Activated CD8-positive, alpha-beta T cell treated with anti-CD3 and anti-CD28 coated beads, Interleukin-2, amount 10 ng/mL, durations not matched to agents 7 days and 5 days (primary cell): ENCODE measurements around the gene PUS1. TPM values are rescaled to one million over a fixed set of nuclear protein-coding genes. Genes with fewer than 3 reads are reported as not detected.

Experiments
- ATAC-seq: fragments of 150-1000 bp; cut with Tn5 transposase; one replicate; pipeline ENCODE4 v1.10.0; 2021; ENCODE audit warnings: moderate library complexity
- CTCF ChIA-PET: fragments of 350-600 bp; sonication (Branson Sonifier 250); formaldehyde crosslinking; loops from one replicate; lab custom pipeline; 2021; ENCODE audit warnings: antibody characterized with exemption; lab: Charles Lee
- POLR2A ChIA-PET: fragments of 350-600 bp; sonication (Branson Sonifier 250); formaldehyde crosslinking; loops from one replicate; lab custom pipeline; 2021; ENCODE audit warnings: antibody characterized with exemption; lab: Charles Lee
- DNase-seq: peaks from one replicate; pipeline ENCODE4 v3.0.0-alpha.2; 2020
- H3K27ac Mint-ChIP-seq: one replicate; pipeline ENCODE4 v1.8.0; 2021; ENCODE audit warnings: mild to moderate bottlenecking, mixed read lengths
- H3K27me3 Mint-ChIP-seq: one replicate; pipeline ENCODE4 v1.8.0; 2021; ENCODE audit warnings: low read depth, mixed read lengths
- H3K36me3 Mint-ChIP-seq: one replicate; pipeline ENCODE4 v1.8.0; 2021; ENCODE audit warnings: low read depth, mixed read lengths
- H3K4me1 Mint-ChIP-seq: one replicate; pipeline ENCODE4 v1.8.0; 2021; ENCODE audit warnings: low read depth, mixed read lengths
- H3K4me3 Mint-ChIP-seq: one replicate; pipeline ENCODE4 v1.8.0; 2021; ENCODE audit warnings: mild to moderate bottlenecking, mixed read lengths
- H3K9me3 Mint-ChIP-seq: one replicate; pipeline ENCODE4 v1.8.0; 2022; ENCODE audit warnings: mixed read lengths; ENCODE audit not compliant: insufficient read depth
- total RNA-seq, 2 experiments: library from RNA; stranded (reverse); gene quantifications; one replicate each; pipeline ENCODE4 v1.2.3, GENCODE V29; 2021

PUS1 gene
- total RNA-seq, 2 experiments from 2014 or later: 57.3 to 64.7 TPM

DNA sequence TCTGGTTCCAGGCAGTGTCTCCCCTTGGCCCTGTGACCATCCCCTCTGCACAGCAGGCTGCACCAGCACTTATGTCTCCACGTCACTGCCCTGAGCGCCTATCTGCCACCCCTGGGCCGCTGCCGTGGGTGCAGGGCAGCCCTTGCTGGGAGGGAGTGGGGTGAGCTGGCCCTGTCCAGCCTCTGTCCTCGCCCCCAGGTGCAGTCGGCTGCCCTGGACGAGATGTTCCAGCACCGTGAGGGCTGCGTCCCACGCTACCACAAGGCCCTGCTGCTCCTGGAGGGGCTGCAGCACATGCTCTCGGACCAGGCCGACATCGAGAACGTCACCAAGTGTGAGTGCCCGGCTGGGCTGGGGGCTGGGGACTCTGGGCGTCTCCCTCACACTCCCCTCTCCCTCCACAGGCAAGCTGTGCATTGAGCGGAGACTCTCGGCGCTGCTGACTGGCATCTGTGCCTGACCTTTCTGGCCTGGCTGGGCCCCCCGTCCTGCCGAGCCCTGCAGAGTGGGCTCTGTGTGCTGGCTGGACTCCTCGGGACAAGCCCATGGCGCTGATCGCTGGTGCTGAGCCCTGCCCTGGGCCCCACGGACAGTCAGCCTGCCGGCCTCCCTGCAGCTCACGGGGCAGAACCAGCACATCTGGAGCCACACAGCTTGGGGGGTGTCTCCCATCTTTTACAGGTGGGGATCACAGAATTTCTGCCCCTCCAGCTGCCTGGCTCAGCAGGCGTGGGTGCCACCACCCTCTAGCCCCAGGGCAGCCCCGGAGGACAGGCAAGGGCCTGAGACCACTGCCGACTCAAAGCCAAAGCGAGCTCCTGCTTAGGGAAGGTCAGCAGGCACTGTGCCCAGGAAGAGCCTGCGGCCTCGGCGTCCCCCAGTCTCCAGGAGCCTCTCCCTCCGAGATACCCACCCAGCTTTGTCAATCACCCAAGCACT, 7.9 kb upstream of the PUS1 start:
- CTCF ChIA-PET: no interaction called here
- POLR2A ChIA-PET: no interaction called here
- peaks cover 8% of the 10 kb centered on the region for H3K4me1 Mint-ChIP-seq
- no peaks in the 10 kb centered on the region for H3K36me3 Mint-ChIP-seq
- no peaks in the 10 kb centered on the region for H3K9me3 Mint-ChIP-seq
- H3K27me3 Mint-ChIP-seq: no peaks in the 10 kb centered on the region
- H3K4me3 Mint-ChIP-seq: no peak overlapping the region
- ATAC-seq (no peak), DNase-seq (no peak)
- H3K27ac Mint-ChIP-seq: no peak overlapping the region

DNA sequence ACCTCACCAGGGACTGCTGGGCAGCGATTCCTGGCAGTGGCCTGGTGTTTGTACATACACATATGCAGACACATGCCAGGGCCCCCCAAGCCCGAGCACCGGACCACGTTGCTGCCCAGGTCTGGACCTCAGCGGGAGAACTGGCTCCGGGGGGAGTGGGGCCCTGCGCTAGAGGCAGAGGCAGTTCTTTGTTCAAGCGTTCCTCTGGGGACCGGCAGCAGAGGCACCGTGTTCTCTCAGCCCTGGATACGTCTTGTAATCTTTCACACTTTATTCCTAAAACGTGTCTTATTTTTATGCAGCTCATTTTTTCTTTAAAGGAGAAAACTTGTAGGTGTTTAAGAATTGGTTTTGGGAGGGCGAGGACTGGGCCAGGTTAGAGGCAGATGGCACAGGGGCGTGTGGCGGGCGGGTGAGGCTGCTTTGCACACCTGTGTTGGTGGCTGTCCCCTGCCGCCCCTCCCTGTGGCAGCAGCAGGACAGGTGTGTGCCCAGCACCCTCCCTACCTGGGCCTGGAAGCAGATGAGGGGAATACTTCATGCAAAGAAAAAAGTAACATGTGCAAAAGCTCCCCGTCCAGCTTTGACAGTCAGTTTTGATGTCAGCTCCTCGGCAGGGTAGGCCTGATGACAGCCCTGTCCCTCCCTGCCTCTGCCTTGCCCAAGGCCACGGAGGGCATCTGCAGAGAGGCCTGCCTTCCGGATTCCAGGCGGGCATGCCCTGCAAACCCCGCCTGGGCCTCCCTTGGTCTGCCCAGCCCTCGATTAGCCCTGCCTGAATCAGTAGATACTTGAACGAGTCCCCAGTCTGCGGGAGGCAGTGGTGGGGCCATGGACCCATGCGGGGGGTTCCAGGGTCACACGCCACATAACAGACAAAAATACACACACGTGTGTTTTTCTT, 7.0 kb upstream of the PUS1 start:
- Mint-ChIP-seq H3K4me1 (peaks cover 8% of the 10 kb centered on the region), H3K27ac (no peak overlapping the region), H3K36me3 (no peaks in the 10 kb centered on the region), H3K4me3 (no peak overlapping the region), H3K27me3 (no peaks in the 10 kb centered on the region), H3K9me3 (no peaks in the 10 kb centered on the region)
- ATAC-seq (no peak), DNase-seq (no peak)
- ChIA-PET CTCF (no interaction called here), POLR2A (no interaction called here)

DNA sequence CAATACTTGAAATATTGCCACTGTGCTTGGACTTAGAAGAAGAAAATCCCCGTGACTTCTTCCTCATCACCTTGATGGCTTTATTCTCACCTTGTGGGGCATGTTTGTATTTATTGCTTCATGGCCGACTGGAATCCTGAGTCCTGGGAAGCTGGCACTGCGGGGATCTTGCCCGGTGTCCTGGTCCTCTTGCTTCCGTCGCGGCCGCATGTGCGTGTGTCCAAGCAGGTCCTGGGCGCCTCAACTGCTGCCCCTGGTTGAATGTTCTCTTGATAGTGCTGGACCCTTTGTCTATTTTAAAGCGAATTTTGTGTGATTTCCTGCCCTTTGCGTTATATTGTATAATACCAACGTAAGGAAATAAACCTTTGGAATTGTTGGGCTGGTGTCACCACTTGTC, 6.3 kb upstream of the PUS1 start:
- no peak for ATAC-seq
- Mint-ChIP-seq H3K27ac (no peak overlapping the region), H3K36me3 (no peaks in the 10 kb centered on the region), H3K9me3 (no peaks in the 10 kb centered on the region), H3K4me1 (peaks cover 10% of the 10 kb centered on the region), H3K4me3 (no peak overlapping the region), H3K27me3 (no peaks in the 10 kb centered on the region)
- POLR2A ChIA-PET: no interaction called here
- CTCF ChIA-PET: no interaction called here
- DNase-seq: no peak

DNA sequence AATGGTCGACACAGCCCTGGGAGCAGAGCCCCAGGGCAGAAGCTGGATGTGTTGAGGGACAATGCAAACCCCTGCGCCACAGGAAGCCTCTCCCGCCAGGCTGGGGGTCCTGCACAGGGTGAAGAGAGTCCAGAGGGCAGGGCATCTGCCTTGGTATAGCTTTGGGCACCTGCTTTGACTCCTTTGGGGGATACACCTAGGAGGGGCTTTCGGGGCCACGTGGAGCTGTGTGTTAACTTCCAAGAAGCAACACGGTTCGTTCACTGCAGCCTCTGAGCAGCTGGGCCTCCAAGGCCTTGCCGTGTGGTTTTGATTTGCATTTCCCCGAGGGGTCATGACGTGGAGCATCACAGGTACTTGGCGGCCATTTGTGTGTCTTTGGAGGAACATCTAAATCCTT, 5.8 kb upstream of the PUS1 start:
- Mint-ChIP-seq H3K9me3 (no peaks in the 10 kb centered on the region), H3K36me3 (no peaks in the 10 kb centered on the region), H3K4me3 (no peak overlapping the region), H3K27me3 (no peaks in the 10 kb centered on the region), H3K4me1 (peaks cover 14% of the 10 kb centered on the region), H3K27ac (no peak overlapping the region)
- CTCF ChIA-PET: no interaction called here
- no peak for ATAC-seq
- no peak for DNase-seq
- POLR2A ChIA-PET: no interaction called here

DNA sequence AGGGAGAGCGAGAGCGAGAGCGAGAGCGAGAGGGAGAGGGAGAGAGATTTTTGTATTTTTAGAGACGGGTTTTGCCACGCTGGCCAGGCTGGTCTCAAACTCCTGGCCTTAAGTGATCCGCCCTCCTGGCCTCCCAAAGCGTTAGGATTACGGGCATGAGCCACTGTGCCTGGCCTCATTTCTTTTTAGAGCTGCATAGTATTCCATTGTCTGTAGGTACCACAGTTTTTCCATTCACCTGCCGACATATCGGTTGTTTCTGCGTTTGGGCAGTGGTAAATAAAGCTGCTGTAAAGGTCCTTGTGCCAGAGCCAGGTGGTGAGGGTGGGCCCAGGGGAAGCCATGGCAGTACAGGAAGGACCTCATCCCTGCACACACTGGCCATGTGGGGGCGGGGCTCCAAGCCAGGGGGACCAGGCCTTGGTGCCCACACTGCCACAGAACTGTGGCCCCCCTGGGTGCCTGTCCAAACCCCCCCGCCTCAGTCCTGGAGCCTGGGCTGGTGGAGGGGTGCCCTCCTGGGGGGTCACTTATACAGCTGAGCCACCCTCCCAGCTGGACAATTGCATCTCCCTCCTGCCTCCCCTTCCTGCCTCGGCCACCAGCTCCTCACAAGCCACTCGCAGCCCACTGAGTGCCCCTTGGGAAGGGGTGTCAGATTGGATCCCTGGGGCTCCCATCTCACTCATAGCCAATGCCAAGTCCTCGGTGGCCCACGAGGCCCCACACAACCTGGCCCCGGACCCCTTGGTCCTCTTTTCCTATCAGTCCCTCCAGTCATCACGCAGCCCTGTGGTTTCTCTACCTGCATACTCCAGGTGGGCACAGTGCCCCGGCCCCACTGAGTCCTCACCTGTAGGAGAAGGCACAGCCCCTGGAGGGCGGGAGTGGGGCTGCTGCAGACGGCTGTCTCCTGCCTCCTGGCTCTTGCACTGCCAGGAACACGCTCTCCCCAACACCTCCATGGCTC, 1.7 kb upstream of the PUS1 start:
- DNase-seq: no peak
- POLR2A ChIA-PET: no interaction called here
- CTCF ChIA-PET: no interaction called here

DNA sequence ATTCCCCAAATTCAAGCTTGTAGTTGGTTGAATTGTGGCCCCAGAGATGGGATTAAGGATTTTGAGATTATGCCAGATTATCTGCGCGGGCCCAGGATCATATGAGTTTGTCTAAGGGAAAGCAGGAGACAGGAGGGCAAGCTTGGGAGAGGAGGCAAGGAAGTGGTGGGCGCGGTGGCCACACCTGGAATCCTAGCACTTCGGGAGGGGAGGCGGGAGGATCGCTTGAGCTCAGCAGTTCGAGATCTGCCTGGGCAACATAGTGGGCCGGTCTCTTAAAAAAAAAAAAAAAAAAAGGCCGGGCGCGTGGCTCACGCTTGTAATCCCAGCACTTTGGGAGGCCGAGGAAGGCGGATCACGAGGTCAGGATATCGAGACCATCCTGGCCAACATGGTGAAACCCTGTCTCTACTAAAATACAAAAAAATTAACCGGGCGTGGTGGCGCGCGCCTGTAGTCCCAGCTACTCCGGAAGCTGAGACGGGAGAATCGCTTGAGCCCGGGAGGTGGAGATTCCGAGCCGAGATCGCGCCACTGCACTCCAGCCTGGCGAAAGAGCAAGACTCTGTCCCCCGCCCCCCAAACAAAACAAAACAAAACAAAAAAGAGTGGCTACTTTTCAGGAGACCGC, 881 bp upstream of the PUS1 start:
- ChIA-PET CTCF (no interaction called here), POLR2A (interaction anchor here (3.0 kb wide), 1 partner anchor 217 kb away, joined by 12 read pairs; the partner anchor contains the start of gene SFSWAP)
- Mint-ChIP-seq H3K4me1 (peaks cover 31% of the 10 kb centered on the region), H3K27me3 (no peaks in the 10 kb centered on the region), H3K36me3 (peaks cover 20% of the 10 kb centered on the region), H3K4me3 (peak overlapping the region; percentile 98), H3K9me3 (no peaks in the 10 kb centered on the region), H3K27ac (peak overlapping the region; percentile 90)
- peak; percentile 17 for ATAC-seq
- no peak for DNase-seq

More for the DNA sequence above, 1.7 kb upstream of the PUS1 start:
- H3K36me3 Mint-ChIP-seq: peaks cover 15% of the 10 kb centered on the region
- no peaks in the 10 kb centered on the region for H3K9me3 Mint-ChIP-seq
- no peak overlapping the region for H3K27ac Mint-ChIP-seq
- peak overlapping the region; percentile 98 for H3K4me3 Mint-ChIP-seq
- peaks cover 28% of the 10 kb centered on the region for H3K4me1 Mint-ChIP-seq
- no peaks in the 10 kb centered on the region for H3K27me3 Mint-ChIP-seq
- ATAC-seq: no peak

DNA sequence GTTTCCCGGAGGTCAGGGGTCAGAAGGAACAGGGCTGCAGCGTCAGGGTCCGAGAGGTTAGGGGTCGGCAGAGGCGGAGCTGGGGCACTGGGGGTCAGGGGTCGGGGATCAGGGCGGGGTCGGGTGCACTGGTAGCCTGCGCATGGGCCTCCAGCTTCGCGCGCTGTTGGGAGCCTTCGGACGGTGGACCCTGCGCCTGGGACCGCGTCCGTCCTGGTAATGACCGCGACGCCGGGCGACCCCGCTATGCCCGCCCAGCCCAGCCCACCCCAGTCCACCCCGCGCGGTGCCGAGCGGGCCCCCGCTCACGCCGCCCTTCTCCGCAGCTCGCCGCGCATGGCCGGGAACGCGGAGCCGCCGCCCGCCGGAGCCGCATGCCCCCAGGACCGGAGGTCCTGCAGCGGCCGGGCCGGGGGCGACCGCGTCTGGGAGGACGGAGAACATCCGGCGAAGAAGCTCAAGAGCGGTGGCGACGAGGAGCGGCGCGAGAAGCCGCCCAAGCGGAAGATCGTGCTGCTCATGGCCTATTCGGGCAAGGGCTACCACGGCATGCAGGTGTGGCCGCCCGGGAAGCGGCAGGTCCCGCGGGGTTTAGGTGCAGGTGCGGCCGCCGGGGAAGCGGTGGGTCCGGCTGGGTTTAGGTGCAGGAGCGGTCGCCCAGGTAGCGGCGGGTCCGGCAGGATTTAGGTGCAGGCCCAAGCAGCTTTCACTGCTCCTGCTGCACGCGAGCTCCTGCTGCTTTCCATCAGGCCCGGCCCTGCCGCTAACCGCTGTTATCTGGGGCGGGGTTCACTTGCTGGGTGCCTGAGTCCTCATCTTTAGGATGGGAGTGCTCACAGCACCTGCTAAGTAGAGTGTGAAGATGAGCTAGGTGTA, 743 bp downstream of the PUS1 start:
- DNase-seq (peak; percentile 58), ATAC-seq (peak; percentile 21)
- H3K27me3 Mint-ChIP-seq: no peaks in the 10 kb centered on the region
- peak overlapping the region; percentile 98 for H3K4me3 Mint-ChIP-seq
- POLR2A ChIA-PET: interaction anchor here (0.8 to 3.0 kb wide), 5 partner anchors 12 to 219 kb away, joined by 3 to 12 read pairs (median 5); partner anchors contain the start of genes EP400 and SFSWAP
- peaks cover 26% of the 10 kb centered on the region for H3K4me1 Mint-ChIP-seq
- H3K9me3 Mint-ChIP-seq: no peaks in the 10 kb centered on the region
- H3K27ac Mint-ChIP-seq: peak overlapping the region; percentile 97
- CTCF ChIA-PET: interaction anchor here (1.0 to 1.5 kb wide), 2 partner anchors 20 to 34 kb away, joined by 3 to 5 read pairs; partner anchors contain the start of gene EP400
- peaks cover 31% of the 10 kb centered on the region for H3K36me3 Mint-ChIP-seq

DNA sequence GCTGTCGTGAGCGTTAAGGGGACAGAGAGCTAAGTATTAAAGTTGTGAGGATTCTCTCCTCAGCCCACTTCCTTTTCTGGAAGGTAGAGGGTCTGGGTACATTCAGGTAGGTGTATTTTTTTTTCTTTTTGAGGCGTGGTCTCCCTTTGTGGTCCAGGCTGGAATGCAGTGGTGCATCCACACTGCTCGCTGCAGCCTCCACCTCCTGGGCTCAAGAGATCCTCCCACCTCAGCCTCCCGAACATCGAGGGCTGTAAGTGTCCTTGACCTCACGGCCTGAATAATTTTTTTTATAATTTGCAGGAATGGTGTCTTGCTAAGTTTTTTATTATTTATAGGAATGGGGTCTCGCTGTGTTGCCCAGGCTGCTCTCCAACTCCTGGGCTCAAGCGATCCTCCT, 1.4 kb downstream of the PUS1 start:
- Mint-ChIP-seq H3K4me1 (peaks cover 23% of the 10 kb centered on the region), H3K27me3 (no peaks in the 10 kb centered on the region), H3K9me3 (no peaks in the 10 kb centered on the region), H3K4me3 (peak overlapping the region; percentile 84), H3K27ac (peak overlapping the region; percentile 84), H3K36me3 (peaks cover 33% of the 10 kb centered on the region)
- no peak for ATAC-seq
- POLR2A ChIA-PET: interaction anchor here (1.1 to 3.0 kb wide), 4 partner anchors 12 to 220 kb away, joined by 5 to 12 read pairs (median 7); partner anchors contain the start of genes EP400 and SFSWAP
- DNase-seq: no peak
- CTCF ChIA-PET: interaction anchor here (1.0 to 1.5 kb wide), 2 partner anchors 19 to 34 kb away, joined by 3 to 5 read pairs; partner anchors contain the start of gene EP400

DNA sequence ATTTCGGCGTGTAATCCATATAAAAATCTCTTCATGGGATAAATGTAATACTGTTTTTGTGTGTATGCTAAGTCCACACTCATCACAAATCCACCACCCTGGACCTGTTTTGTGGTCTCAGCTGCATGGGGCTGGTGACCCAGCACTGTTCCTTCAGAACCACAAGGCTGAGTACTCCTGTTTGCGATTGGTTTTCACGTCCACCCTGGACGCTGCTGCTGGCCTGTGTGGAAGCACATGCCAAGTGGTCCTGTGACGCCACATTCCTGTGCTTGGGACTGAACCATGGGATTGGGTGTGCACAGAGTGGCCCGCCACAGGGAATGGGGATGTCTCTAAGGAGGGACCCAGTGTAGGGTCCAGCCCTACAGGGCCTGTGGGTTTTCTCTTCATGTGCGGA, 4.3 kb downstream of the PUS1 start:
- Mint-ChIP-seq H3K27ac (no peak overlapping the region), H3K36me3 (peaks cover 44% of the 10 kb centered on the region)

DNA sequence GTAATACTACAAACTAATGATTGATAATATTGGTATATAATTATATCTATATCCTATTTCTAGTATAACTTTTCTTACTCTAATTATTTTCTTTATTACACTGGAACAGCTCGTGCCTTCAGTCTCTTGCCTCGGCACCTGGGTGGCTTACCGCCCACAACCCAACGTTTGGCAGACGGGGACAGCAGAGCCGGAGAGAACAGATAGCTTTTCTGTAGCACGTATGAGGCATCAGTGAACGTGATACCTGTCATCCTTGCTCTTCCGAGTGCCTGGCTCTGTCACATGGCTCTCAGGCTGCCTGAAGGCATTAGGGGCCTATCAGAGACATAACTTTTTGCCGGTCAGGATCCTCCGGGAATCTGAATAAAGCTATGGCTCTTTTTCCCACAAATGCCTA, 5.5 kb downstream of the PUS1 start:
- no peak for DNase-seq
- Mint-ChIP-seq H3K9me3 (no peaks in the 10 kb centered on the region), H3K27me3 (no peaks in the 10 kb centered on the region), H3K36me3 (peaks cover 49% of the 10 kb centered on the region), H3K27ac (no peak overlapping the region), H3K4me3 (no peak overlapping the region), H3K4me1 (peaks cover 16% of the 10 kb centered on the region)
- ATAC-seq: no peak
- POLR2A ChIA-PET: no interaction called here
- CTCF ChIA-PET: no interaction called here

More for the DNA sequence above, 4.3 kb downstream of the PUS1 start:
- Mint-ChIP-seq H3K27me3 (no peaks in the 10 kb centered on the region), H3K4me3 (no peak overlapping the region), H3K9me3 (no peaks in the 10 kb centered on the region), H3K4me1 (peaks cover 16% of the 10 kb centered on the region)
- CTCF ChIA-PET: no interaction called here
- ATAC-seq (no peak), DNase-seq (no peak)
- POLR2A ChIA-PET: no interaction called here
